Transverse colon (tissue), 4 donors: ENCODE results near the gene UQCR11. TPM values are rescaled to one million over a fixed set of nuclear protein-coding genes. Genes with fewer than 3 reads are reported as not detected.

ENCODE experiments used
- DNase-seq: peaks from one replicate; pipeline ENCODE4 v3.0.0-alpha.2; 2019
- H3K27ac ChIP-seq, 4 donors: fragments of 200-600 bp; sonication (generic); 2 replicates each; pipeline ENCODE4 v1.5.1; 2016 to 2018; ENCODE audit warnings: inconsistent platforms in 4 of 4
- H3K27me3 ChIP-seq: fragments of 200-600 bp; sonication (generic); 2 replicates; pipeline ENCODE4 v1.5.1; 2017; ENCODE audit warnings: inconsistent platforms
- H3K36me3 ChIP-seq, 4 donors: fragments of 200-600 bp; sonication (generic); 2 replicates each; pipeline ENCODE4 v1.5.1; 2017 to 2019; ENCODE audit warnings: inconsistent platforms in 4 of 4
- H3K4me1 ChIP-seq, 4 donors: fragments of 200-600 bp; sonication (generic); 2 replicates each; pipeline ENCODE4 v1.5.1; 2017 to 2020; ENCODE audit warnings: inconsistent platforms in 4 of 4
- H3K4me3 ChIP-seq, 4 donors: fragments of 200-600 bp; sonication (generic); 1 replicate in 1 of 4; 2 replicates in 3 of 4; pipeline versions ENCODE4 v1.5.1 to v1.6.1; 2017 to 2019; ENCODE audit warnings: inconsistent platforms in 4 of 4
- H3K9me3 ChIP-seq, 2 donors: fragments of 200-600 bp; sonication (generic); 2 replicates each; pipeline ENCODE4 v1.5.1; 2017 to 2019; ENCODE audit warnings: inconsistent platforms in 2 of 2
- CTCF ChIP-seq, 5 experiments: fragments of 200-600 bp in 3 of 5; fragments of 450-650 bp in 2 of 5; sonication (generic) in 3 of 5; IDR thresholded peaks; 1 replicate in 2 of 5; 2 replicates in 3 of 5; pipeline ENCODE4 v1.5.1; 2016 to 2017; ENCODE audit warnings: antibody characterized with exemption in 5 of 5, inconsistent platforms in 3 of 5, mild to moderate bottlenecking in 2 of 5, moderate library complexity in 1 of 5
- EP300 ChIP-seq: sonication (generic); formaldehyde crosslinking; IDR thresholded peaks from one replicate; pipeline ENCODE4 v1.6.1; 2017; ENCODE audit warnings: antibody characterized with exemption, low read depth
- POLR2A ChIP-seq: fragments of 450-650 bp; IDR thresholded peaks from one replicate; pipeline ENCODE4 v1.6.1; 2016; ENCODE audit warnings: antibody characterized with exemption, mild to moderate bottlenecking, moderate library complexity
- POLR2AphosphoS5 ChIP-seq, 3 donors: sonication (generic); formaldehyde crosslinking; IDR thresholded peaks; one replicate each; pipeline ENCODE4 v1.6.1; 2016; ENCODE audit warnings: antibody characterized with exemption in 3 of 3
- WGBS, 2 donors: methylation state at CpG; one replicate each; pipeline ENCODE4 v1.1.5; 2018; ENCODE audit warnings: low coverage in 1 of 2; 5-methylcytosine and 5-hydroxymethylcytosine counted together
- in situ Hi-C, 4 donors: fragments of 200-750 bp; cut with MboI; loops; one replicate each; pipeline versions ENCODE4 v1.15.0 to v1.15.1; 2017; ENCODE audit warnings: low sequenced_read_pairs in 3 of 4, low pct_ligation_motif_present in 1 of 4, low pct_unique_long_range_greater_than_20kb in 1 of 4
- intact Hi-C: fragments of 100-400 bp; cut with DNase I; formaldehyde crosslinking; loops from one replicate; pipeline ENCODE4 v1.15.1; 2023; ENCODE audit warnings: low total_unique reads
- small RNA-seq, 4 donors: library from RNA; depleted of rRNA; stranded (forward); fragments of <200 nt; gene quantifications; one replicate each; pipeline ENCODE3, GENCODE V24; 2016
- total RNA-seq, 4 donors: library from RNA; depleted of rRNA; stranded (reverse); fragments of >200 nt; gene quantifications; one replicate each; pipeline ENCODE4 v1.1.0, GENCODE V29; 2016

Gene UQCR11
- total RNA-seq, 4 donors from 2014 or later, result 19.9 to 120 (median 60.8) TPM

GRCh38 chr19:1553415-1553814 lies 51.8 kb downstream of the UQCR11 start:
- WGBS, 2 donors, result 80% methylated on average over 8 to 10 of the region's 10 CpGs
- no peak overlapping the region for H3K27ac ChIP-seq
- no peak overlapping the region for H3K4me3 ChIP-seq
- no peaks in the 10 kb centered on the region for H3K27me3 ChIP-seq
- peaks cover 0 to 4% (median 0%) of the 10 kb centered on the region in 4 donors for H3K36me3 ChIP-seq
- H3K9me3 ChIP-seq, result no peaks in the 10 kb centered on the region
- intact Hi-C loops, result no loop called here
- no peaks in the 10 kb centered on the region for H3K4me1 ChIP-seq
- DNase-seq, result no peak
- in situ Hi-C loops, result no loop called here
- TF ChIP-seq POLR2A (no peak), POLR2AphosphoS5 (IDR thresholded peaks at IDR 0.05) (no peak), EP300 (no peak), CTCF (IDR thresholded peaks at IDR 0.05) (no peak)

GRCh38 chr19:1551068-1552040 lies 53.9 kb downstream of the UQCR11 start:
- Histone ChIP-seq H3K9me3 (no peaks in the 10 kb centered on the region), H3K27me3 (no peaks in the 10 kb centered on the region), H3K36me3 (peaks cover 0 to 2% (median 0%) of the 10 kb centered on the region in 4 donors), H3K4me3 (no peak overlapping the region), H3K4me1 (peaks cover 0 to 3% (median under 1%) of the 10 kb centered on the region in 4 donors), H3K27ac (no peak overlapping the region)
- DNase-seq, result no peak
- in situ Hi-C loops, result no loop called here
- WGBS, 2 donors, result 70 to 79% methylated on average over 10 to 17 of the region's 17 CpGs
- TF ChIP-seq EP300 (no peak), POLR2AphosphoS5 (IDR thresholded peaks at IDR 0.05) (no peak), CTCF (IDR thresholded peaks at IDR 0.05) (no peak), POLR2A (no peak)
- intact Hi-C loops, result no loop called here

- DNase-seq, result no peak
- Histone ChIP-seq H3K27me3 (peaks cover 8% of the 10 kb centered on the region), H3K4me1 (peaks cover 0 to 7% (median 4%) of the 10 kb centered on the region in 4 donors), H3K27ac (no peak overlapping the region), H3K4me3 (no peak overlapping the region), H3K9me3 (no peaks in the 10 kb centered on the region), H3K36me3 (no peaks in the 10 kb centered on the region)
- in situ Hi-C loops, result loop anchor here (10.0 to 25.0 kb wide), 4 partner anchors 125 to 263 kb away; partner anchors contain the start of gene ATP8B3 (in 1 of the 4)
- intact Hi-C loops, result loop anchor here (10.0 kb wide), 1 partner anchor 215 kb away; no protein-coding TSS in a partner anchor
- no peak for TF ChIP-seq POLR2A
- no peak for TF ChIP-seq EP300
- no peak for TF ChIP-seq POLR2AphosphoS5 (IDR thresholded peaks at IDR 0.05)
- WGBS, 2 donors, result 82 to 83% methylated on average over 4 of the region's 4 CpGs
Measured at GRCh38 chr19:1549332-1549945, 55.8 kb downstream of the UQCR11 start.

Small RNA genes lying within 50 kb of the gene (small RNA-seq; reads per million reads assigned to genes)
- gene AC005943.2, result 0 reads per million in 4 donors
- 0 reads per million in 4 donors for gene RN7SL477P
- gene RNU6-1223P, result 0 to 0.36 (median 0) reads per million in 4 donors

Other genes with a start within 250 kb of the UQCR11 start
- gene NDUFS7, start 221.6 kb downstream of the UQCR11 start, total RNA-seq, result 100 to 1,000 TPM in 3 of 4 donors, 10 to 100 TPM in 1; 32.2 to 196 (median 156) TPM
- gene GAMT, start 203.9 kb downstream of the UQCR11 start, total RNA-seq, result 1 to 10 TPM; 1.4 to 4.4 (median 2.9) TPM
- gene DAZAP1, start 197.9 kb downstream of the UQCR11 start, total RNA-seq, result 10 to 100 TPM; 36.3 to 77.2 (median 41.6) TPM
- 1,000 to 10,000 TPM; 1,367 to 2,740 (median 2,511) TPM for gene RPS15, start 167.1 kb downstream of the UQCR11 start, total RNA-seq
- gene APC2, start 155.3 kb downstream of the UQCR11 start, total RNA-seq, result 1 to 10 TPM in 1 of 4 donors, under 1 TPM in 3; under 0.01 to 6.0 (median 0.36) TPM
- 10 to 100 TPM; 36.2 to 89.2 (median 46.0) TPM for gene C19orf25, start 126.2 kb downstream of the UQCR11 start, total RNA-seq
- gene PCSK4, start 115.1 kb downstream of the UQCR11 start, total RNA-seq, result 10 to 100 TPM in 1 of 4 donors, 1 to 10 TPM in 3; 2.6 to 11.9 (median 7.5) TPM
- gene REEP6, start 114.3 kb downstream of the UQCR11 start, total RNA-seq, result 1 to 10 TPM in 2 of 4 donors, not detected in 2; 2.2 to 3.3 TPM
- 1 to 10 TPM in 3 of 4 donors, not detected in 1; 2.6 to 3.7 (median 2.7) TPM for gene ADAMTSL5, start 92.4 kb downstream of the UQCR11 start, total RNA-seq
- not detected for gene PLK5, start 81.4 kb downstream of the UQCR11 start, total RNA-seq
- 100 to 1,000 TPM in 1 of 4 donors, 10 to 100 TPM in 3; 20.8 to 100 (median 27.8) TPM for gene MEX3D, start 37.1 kb downstream of the UQCR11 start, total RNA-seq
- 100 to 1,000 TPM in 1 of 4 donors, 10 to 100 TPM in 3; 61.4 to 121 (median 68.7) TPM for gene MBD3, start 12.6 kb downstream of the UQCR11 start, total RNA-seq
- gene TCF3, start 47.2 kb upstream of the UQCR11 start, total RNA-seq, result 100 to 1,000 TPM in 1 of 4 donors, 10 to 100 TPM in 3; 55.9 to 160 (median 79.7) TPM
- not detected for gene ONECUT3, start 148.0 kb upstream of the UQCR11 start, total RNA-seq
- gene ATP8B3, start 206.8 kb upstream of the UQCR11 start, total RNA-seq, result under 1 TPM in 2 of 4 donors, not detected in 2; 0.27 to 0.75 TPM
- 10 to 100 TPM; 36.0 to 95.0 (median 56.3) TPM for gene REXO1, start 243.0 kb upstream of the UQCR11 start, total RNA-seq